GM23248 (cell line): Measurements from ENCODE around the gene BCAP29.

ENCODE experiments used
- EZH2 ChIP-seq: fragments of 200-600 bp; sonication (generic); IDR thresholded peaks from 2 replicates; pipeline ENCODE4 v1.6.1; 2018; ENCODE audit warnings: antibody characterized with exemption, mild to moderate bottlenecking; ENCODE audit not compliant: insufficient read depth, poor library complexity, severe bottlenecking
- EZH2phosphoT487 ChIP-seq: fragments of 200-600 bp; sonication (generic); IDR thresholded peaks from 2 replicates; pipeline ENCODE4 v1.6.1; 2018; ENCODE audit warnings: antibody characterized with exemption, moderate library complexity, mild to moderate bottlenecking, low read depth; ENCODE audit not compliant: insufficient read depth

GRCh38 chr7:107579885-107580715 is at the start of gene BCAP29:
- TF ChIP-seq EZH2 (no peak), EZH2phosphoT487 (no peak)
